ENCODE results near the gene CEMIP. TPM values are rescaled to one million over a fixed set of nuclear protein-coding genes. Genes with fewer than 3 reads are reported as not detected.

Gene CEMIP
- total and polyA plus RNA-seq, 2 of the 4 experiments (the other 2 are of a cell fraction) = 63.8 to 78.0 TPM

DNA sequence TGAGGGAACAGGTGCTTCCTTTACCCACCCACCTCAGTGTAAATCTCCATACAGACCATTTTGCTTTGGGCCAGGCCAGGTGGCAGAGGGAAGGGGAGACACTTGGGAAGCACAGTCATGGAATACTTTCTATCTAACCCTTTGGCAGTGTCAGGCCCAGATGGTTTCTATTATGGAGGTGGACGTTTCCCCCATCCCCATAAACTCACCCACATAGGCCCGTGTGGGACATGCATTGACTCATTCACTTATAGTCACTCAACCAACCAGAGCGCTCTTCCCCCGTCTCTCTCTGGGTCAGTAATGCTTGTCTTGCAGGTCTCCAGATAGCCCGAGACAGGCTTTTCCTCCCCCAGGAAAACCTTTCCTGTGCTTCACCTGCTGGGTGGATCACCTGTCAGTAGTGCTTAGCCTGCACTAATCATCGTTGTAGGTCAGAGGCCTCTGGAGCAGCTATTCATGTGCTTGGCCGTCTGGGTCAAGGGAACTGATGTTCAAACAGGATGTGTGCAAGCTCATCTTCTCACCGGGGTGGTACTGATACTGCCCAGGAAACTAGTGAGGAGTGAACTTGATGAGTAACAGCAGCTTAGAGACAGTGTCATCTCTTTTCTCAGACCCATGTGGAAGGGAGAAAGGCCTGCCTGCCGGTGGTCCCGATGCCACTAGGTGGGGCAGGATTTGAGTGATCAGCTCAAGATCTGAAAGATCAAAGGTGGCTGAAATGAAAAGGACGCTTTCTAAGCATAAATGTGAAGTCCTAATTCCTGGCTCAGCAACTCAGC is 67.1 kb downstream of the CEMIP start:
- no peak overlapping the region for H2BK15ac ChIP-seq (ENCODE audit: low read depth, low read length)
- dilution Hi-C loops (cut with HindIII; ENCODE audit: low sequenced_read_pairs, unreplicated experiment) = no loop called here
- ATAC-seq (ENCODE audit: low read depth) (no peak), DNase-seq (peak; percentile 31)
- H2BK120ac ChIP-seq (ENCODE audit: low read depth, low read length) = no peak overlapping the region
- H4K5ac ChIP-seq (ENCODE audit: low read depth, low read length) = no peak overlapping the region
- no peak overlapping the region for H4K8ac ChIP-seq (ENCODE audit: low read depth in 2 of 2, low read length in 2 of 2)
- H2AK9ac ChIP-seq (replicated peaks; ENCODE audit: low read depth, low read length, poor library complexity) = peak overlapping the region; percentile 5
- no peaks in the 10 kb centered on the region for H3K27me3 ChIP-seq (ENCODE audit: control insufficient read depth, insufficient read depth, low read length)
- H3K23ac ChIP-seq (ENCODE audit: low read depth, low read length) = no peak overlapping the region
- H3K4me2 ChIP-seq (ENCODE audit: low read depth, low read length) = no peak overlapping the region
- WGBS, 2 experiments (ENCODE audit: extremely low coverage in 2 of 2, insufficient read length in 1 of 2) = 68% methylated on average over 5 of the region's 11 CpGs; no CpG with 5 or more reads in 1 of the 2 experiments
- no peak overlapping the region for H3K4ac ChIP-seq (ENCODE audit: low read depth, low read length)
- no peak overlapping the region for H3K14ac ChIP-seq (replicated peaks; ENCODE audit: low read depth, low read length)
- peaks cover 75% of the 10 kb centered on the region for H3K36me3 ChIP-seq (ENCODE audit: control insufficient read depth, insufficient read depth, low read length)
- H3K9ac ChIP-seq (ENCODE audit: low read depth, low read length) = no peak overlapping the region
- ChIA-PET POLR2A (ENCODE audit: unreplicated experiment) (interaction anchor here (0.5 kb wide), 1 partner anchor 29 kb away, joined by 13 read pairs; no protein-coding TSS in a partner anchor), CTCF (interaction anchor here (0.9 kb wide), 1 partner anchor 11 kb away, joined by 4 read pairs; no protein-coding TSS in a partner anchor)
- no peak overlapping the region for H3K56ac ChIP-seq (ENCODE audit: extremely low read depth, insufficient read depth, low read length)
- TF ChIP-seq MXI1 (IDR thresholded peaks at IDR 0.05; ENCODE audit: borderline replicate concordance, low read depth, low read length) (no peak), RCOR1 (IDR thresholded peaks at IDR 0.05; ENCODE audit: insufficient replicate concordance, low read length) (no peak), FOS (IDR thresholded peaks at IDR 0.05; ENCODE audit: low read depth, low read length) (no peak), SMC3 (IDR thresholded peaks at IDR 0.05; ENCODE audit: low read depth, low read length) (no peak), POLR2A (IDR thresholded peaks at IDR 0.05; ENCODE audit: low read depth, low read length) (no peak), MAZ (IDR thresholded peaks at IDR 0.05; ENCODE audit: borderline replicate concordance, low read depth, low read length) (no peak), CHD1 (IDR thresholded peaks at IDR 0.05; ENCODE audit: low read depth, low read length) (no peak), RAD21 (IDR thresholded peaks at IDR 0.05; ENCODE audit: low read length) (no peak), NFE2L2 (IDR thresholded peaks at IDR 0.05; ENCODE audit: low read depth, low read length) (no peak)
- TF ChIP-seq, protein P1, sequence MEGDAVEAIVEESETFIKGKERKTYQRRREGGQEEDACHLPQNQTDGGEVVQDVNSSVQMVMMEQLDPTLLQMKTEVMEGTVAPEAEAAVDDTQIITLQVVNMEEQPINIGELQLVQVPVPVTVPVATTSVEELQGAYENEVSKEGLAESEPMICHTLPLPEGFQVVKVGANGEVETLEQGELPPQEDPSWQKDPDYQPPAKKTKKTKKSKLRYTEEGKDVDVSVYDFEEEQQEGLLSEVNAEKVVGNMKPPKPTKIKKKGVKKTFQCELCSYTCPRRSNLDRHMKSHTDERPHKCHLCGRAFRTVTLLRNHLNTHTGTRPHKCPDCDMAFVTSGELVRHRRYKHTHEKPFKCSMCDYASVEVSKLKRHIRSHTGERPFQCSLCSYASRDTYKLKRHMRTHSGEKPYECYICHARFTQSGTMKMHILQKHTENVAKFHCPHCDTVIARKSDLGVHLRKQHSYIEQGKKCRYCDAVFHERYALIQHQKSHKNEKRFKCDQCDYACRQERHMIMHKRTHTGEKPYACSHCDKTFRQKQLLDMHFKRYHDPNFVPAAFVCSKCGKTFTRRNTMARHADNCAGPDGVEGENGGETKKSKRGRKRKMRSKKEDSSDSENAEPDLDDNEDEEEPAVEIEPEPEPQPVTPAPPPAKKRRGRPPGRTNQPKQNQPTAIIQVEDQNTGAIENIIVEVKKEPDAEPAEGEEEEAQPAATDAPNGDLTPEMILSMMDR (conservative IDR thresholded peaks at IDR 0.05; ENCODE audit: low read depth, low read length) = no peak
- TF ChIP-seq, protein P2, sequence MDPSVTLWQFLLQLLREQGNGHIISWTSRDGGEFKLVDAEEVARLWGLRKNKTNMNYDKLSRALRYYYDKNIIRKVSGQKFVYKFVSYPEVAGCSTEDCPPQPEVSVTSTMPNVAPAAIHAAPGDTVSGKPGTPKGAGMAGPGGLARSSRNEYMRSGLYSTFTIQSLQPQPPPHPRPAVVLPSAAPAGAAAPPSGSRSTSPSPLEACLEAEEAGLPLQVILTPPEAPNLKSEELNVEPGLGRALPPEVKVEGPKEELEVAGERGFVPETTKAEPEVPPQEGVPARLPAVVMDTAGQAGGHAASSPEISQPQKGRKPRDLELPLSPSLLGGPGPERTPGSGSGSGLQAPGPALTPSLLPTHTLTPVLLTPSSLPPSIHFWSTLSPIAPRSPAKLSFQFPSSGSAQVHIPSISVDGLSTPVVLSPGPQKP (IDR thresholded peaks at IDR 0.05; ENCODE audit: borderline replicate concordance, low read depth, low read length) = no peak
- TF ChIP-seq, protein P3, sequence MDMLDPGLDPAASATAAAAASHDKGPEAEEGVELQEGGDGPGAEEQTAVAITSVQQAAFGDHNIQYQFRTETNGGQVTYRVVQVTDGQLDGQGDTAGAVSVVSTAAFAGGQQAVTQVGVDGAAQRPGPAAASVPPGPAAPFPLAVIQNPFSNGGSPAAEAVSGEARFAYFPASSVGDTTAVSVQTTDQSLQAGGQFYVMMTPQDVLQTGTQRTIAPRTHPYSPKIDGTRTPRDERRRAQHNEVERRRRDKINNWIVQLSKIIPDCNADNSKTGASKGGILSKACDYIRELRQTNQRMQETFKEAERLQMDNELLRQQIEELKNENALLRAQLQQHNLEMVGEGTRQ (IDR thresholded peaks at IDR 0.05; ENCODE audit: low read depth, low read length) = no peak
- no peaks in the 10 kb centered on the region for H3K9me3 ChIP-seq (ENCODE audit: control insufficient read depth, insufficient read depth, low read length)
- peaks cover 92% of the 10 kb centered on the region for H4K20me1 ChIP-seq (ENCODE audit: insufficient read depth, low read length)
- H2AK5ac ChIP-seq (ENCODE audit: low read depth, low read length) = no peak overlapping the region
- H3K79me1 ChIP-seq (ENCODE audit: low read depth in 1 of 2, low read length in 2 of 2) = peaks cover 0 to 22% of the 10 kb centered on the region in 2 experiments; a peak in 3 of 4 replicates
- no peak overlapping the region for H4K91ac ChIP-seq (ENCODE audit: insufficient read depth, low read depth, low read length)
- BruUV-seq (replicated peaks) = no TSS peak
- peaks cover 12% of the 10 kb centered on the region; the same call in 1 of the 2 replicates for H3K9me1 ChIP-seq (ENCODE audit: insufficient read depth, low read length)
- H3K4me3 ChIP-seq (ENCODE audit: insufficient read depth, low read depth, low read length) = no peak overlapping the region
- H3K18ac ChIP-seq (ENCODE audit: low read depth, low read length) = no peak overlapping the region
- H3K27ac ChIP-seq (ENCODE audit: insufficient read depth, low read length) = no peak overlapping the region
- in situ Hi-C loops (cut with MboI; ENCODE audit: low sequenced_read_pairs) = no loop called here
- H3K4me1 ChIP-seq (ENCODE audit: control insufficient read depth, insufficient read depth, low read length) = peaks cover 11% of the 10 kb centered on the region
- H2BK20ac ChIP-seq (ENCODE audit: low read depth, low read length) = no peak overlapping the region; the same call in 1 of the 2 replicates
- no peak overlapping the region for H2BK5ac ChIP-seq (ENCODE audit: low read depth, low read length, poor library complexity, severe bottlenecking)
- H2AFZ ChIP-seq (replicated peaks; ENCODE audit: low read length, poor library complexity) = no peak overlapping the region
- intact Hi-C loops (cut with micrococcal nuclease) = no loop called here

Data from IMR-90 (cell line).